Renal cortical epithelial cell (primary cell): ENCODE data around the gene TCF19. TPM values are rescaled to one million over a fixed set of nuclear protein-coding genes. Genes with fewer than 3 reads are reported as not detected.

Experiments
- DNase-seq: peaks from one replicate; pipeline ENCODE4 v3.0.0-alpha.2; 2011; ENCODE audit warnings: low read depth
- total RNA-seq: library from RNA; depleted of rRNA; stranded (reverse); fragments of >200 nt; gene quantifications from 2 replicates; pipeline ENCODE4 v1.2.3, GENCODE V29; 2014

Gene TCF19
- total RNA-seq, 1 donor from 2014 or later = 2.2 TPM

DNA sequence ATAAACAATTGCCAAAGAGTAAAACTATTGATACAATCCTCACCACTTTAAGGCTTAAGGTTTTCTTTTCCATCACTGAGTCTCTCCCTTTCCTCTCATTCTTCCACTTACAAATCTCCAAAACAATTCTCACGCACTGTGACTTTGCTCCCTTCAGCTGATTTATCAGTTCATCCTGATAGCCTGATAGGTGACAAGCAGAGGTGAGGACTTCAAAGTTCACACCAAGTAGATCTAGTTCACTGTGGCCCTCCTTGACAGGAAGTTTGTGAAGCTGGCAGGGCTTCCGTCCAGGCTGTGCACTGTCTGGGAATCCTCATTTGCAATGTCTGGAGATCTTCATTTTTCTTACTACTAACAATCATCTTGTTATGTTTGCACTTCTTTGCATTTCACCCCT is 47.2 kb downstream of the TCF19 start:
- DNase-seq = no peak

- no peak for DNase-seq
Observed at GRCh38 chr6:31208506-31208905, 50.1 kb downstream of the TCF19 start.

DNA sequence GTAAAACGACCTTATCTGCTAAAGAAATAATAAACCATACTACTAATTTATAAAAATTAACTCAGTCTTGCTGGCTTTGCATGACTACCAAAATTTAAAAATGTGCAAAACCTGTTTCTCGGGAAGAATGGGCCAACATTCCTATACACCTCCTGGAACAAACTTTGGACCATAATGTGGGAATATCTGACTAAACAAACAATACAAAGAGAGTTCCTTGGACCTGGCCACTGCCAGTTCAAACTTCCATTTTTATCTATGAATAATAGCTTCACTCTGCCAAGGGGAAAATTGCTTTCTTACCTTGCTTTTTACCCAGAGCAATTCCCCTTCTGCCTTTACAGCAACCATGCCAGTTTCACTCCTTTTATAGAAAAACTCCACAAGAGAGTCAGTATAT is 50.7 kb downstream of the TCF19 start:
- no peak for DNase-seq

DNA sequence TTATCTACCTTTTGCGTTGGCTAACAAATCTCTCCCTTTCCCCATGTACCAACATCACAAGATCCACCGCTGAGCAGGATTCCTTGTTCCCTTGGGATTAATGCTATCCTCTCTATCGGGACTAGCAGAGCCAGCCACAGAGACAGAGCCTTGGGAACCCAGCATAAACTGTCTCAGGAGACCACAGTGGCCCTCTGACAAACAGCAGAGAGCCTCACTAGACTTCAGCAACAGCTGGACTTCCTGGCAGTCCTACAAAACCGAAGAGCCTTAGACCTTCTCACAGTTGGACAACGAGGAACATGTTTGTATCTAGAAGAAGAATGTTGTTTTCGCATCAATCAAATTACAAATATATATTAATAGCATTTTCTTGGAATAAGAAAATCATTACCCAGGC is 51.7 kb downstream of the TCF19 start:
- no peak for DNase-seq

DNA sequence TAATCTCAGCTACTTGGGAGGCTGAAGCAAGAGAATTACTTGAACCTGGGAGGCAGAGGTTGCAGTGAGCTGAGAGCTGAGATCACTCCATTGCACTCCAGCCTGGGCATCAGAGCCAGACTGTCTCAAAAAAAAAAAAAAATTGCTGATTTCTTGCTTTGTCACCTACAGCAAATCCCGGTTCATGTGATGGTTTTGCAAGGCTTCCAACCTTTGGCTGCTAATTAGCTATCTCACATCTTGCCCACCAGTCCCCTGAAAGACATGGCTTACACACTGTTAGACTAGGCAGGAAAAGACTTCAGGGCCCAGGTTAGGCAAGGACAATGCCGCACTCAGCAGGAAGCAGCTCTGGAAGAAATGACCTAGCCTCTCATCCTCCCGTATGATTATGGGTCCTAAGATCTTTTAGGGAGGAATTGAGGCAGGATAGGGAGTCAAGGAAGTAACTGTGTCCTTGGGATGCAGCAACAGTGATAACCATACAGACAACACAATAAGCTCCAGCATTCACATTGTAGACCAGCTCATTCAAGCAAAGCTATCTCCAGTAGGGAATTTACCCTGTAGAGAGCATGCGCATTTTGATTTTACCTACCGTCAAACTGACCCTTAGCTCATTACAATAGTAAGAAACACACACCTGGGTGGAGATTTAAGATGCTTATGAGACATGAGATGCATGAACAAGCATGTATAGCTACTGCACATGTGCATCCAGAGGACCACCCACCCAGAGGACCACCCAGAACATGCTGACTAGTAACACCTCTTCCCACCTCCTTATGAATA is 52.5 kb downstream of the TCF19 start:
- no peak for DNase-seq

Other genes starting within 250 kb of the TCF19 start
- gene VARS2, start 244.4 kb upstream of the TCF19 start, total RNA-seq = 47.5 and 144 TPM in 2 replicates
- gene SFTA2, start 226.4 kb upstream of the TCF19 start, total RNA-seq = 1.9 TPM in 1 of 2 replicates, not detected in the other
- gene MUCL3, start 217.6 kb upstream of the TCF19 start, total RNA-seq = 0.17 TPM in 1 of 2 replicates, not detected in the other
- not detected in 2 replicates for gene MUC21, start 174.9 kb upstream of the TCF19 start, total RNA-seq
- 0.15 TPM in 1 of 2 replicates, not detected in the other for gene MUC22, start 148.1 kb upstream of the TCF19 start, total RNA-seq
- 1.4 TPM in 1 of 2 replicates, not detected in the other for gene C6orf15, start 46.0 kb upstream of the TCF19 start, total RNA-seq
- 1.0 and 5.1 TPM in 2 replicates for gene PSORS1C1, start 43.8 kb upstream of the TCF19 start, total RNA-seq
- under 0.01 and 0.05 TPM in 2 replicates for gene CDSN, start 38.1 kb upstream of the TCF19 start, total RNA-seq
- gene PSORS1C2, start 19.5 kb upstream of the TCF19 start, total RNA-seq = not detected in 2 replicates
- 12.9 and 21.0 TPM in 2 replicates for gene CCHCR1, start 787 bp upstream of the TCF19 start, total RNA-seq
- 6.6 and 11.3 TPM in 2 replicates for gene POU5F1, start 12.1 kb downstream of the TCF19 start, total RNA-seq
- gene HLA-C, start 113.5 kb downstream of the TCF19 start, total RNA-seq = 140 and 532 TPM in 2 replicates
- gene HLA-B, start 198.6 kb downstream of the TCF19 start, total RNA-seq = 208 and 644 TPM in 2 replicates
- gene MICA, start 245.0 kb downstream of the TCF19 start, total RNA-seq = 33.0 and 55.6 TPM in 2 replicates